NCI-H526 treated with DMSO at 0.1 percent for 48 hours (cell line): ENCODE data around the gene MAPRE2.
"Not testable (repeated sequence)": the region's sequence is repeated elsewhere in the genome, so short reads cannot be mapped to it uniquely, and the experiment has no call there.

ENCODE experiments used
- DNase-seq: peaks from one replicate; lab custom pipeline; 2025; lab: John Stamatoyannopoulos, UW

MAPRE2 gene

DNA sequence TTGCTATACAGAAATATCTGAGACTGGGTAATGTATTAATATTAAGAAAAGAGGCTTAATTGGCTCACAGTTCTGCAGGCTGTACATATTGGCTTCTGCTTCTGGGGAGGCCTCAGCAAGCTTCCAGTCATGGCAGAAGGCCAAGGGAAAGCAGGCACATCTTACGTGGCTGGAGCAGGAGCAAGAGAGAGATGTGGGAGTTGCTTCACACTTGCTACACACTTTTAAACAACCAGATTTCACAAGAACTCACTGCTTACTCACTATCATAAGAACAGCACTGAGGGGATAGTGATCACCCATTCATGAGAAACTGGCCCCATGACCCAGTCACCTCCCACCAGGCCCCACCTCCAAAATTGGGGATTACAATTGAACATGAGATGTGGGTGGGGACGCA lies 50.6 kb downstream of the MAPRE2 start:
- DNase-seq: no peak

DNA sequence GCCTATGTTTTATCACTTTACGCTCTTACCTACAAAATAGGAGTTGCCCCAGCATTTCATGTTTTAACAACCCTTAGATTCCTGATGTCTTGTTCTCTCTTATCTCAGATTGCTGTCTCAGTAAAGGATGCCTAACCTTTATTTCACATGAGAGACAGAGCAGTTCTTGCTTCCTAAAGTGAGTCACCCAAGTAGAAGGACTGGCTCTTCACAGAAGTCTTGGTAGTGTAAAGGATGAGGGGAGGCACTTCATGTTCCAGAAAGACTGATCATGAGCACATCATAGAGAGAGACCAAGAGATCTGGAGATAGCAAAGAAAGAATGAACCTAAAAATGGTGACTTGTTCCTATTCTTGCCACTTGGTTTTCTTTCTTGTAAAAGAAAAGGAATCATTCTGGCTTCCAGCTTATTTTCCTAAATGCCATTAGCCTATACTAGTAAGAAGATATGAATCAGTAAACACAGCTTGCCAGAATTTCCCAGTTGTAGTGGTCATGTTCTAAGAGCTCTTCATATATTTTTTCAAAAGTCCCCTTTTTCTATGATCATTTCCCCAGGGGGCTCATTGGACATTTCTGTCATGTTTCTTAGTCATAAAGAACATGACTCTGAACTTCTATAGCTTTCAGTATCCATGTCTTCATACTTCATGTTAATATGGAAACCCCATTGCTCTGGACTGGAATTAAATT lies 54.9 kb downstream of the MAPRE2 start:
- no peak for DNase-seq

DNA sequence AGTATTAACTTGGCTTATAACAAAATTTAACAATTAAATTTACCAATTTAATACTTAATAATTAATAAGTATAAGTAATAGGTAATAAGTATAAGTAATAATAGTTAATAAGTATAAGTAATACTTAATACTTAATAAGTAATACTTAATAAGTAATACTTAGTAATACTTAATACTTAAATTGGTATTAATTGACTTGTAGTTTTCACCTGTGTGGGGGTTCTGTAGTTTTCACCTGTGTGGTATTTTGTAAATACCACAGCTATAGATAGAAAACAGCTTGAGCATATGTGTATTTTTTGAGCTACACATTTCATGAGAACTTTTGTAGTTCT lies 55.4 kb downstream of the MAPRE2 start:
- DNase-seq: no peak

DNA sequence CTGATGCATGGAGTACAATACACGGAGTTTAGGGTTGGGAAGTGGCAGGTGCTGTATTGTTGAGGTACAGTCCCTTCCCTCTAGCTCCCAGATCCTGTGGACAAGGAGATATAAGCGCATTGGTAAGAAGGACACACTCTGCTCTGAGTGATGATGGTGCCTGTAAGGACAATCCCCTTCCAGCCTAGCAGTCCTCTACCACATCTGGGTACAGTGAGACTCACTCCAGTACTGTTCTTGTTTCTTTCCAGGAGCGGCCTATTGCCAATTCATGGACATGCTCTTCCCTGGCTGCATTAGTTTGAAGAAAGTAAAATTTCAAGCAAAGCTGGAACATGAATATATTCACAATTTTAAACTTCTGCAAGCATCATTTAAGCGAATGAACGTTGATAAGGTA lies 56.0 kb downstream of the MAPRE2 start:
- DNase-seq: no peak

DNA sequence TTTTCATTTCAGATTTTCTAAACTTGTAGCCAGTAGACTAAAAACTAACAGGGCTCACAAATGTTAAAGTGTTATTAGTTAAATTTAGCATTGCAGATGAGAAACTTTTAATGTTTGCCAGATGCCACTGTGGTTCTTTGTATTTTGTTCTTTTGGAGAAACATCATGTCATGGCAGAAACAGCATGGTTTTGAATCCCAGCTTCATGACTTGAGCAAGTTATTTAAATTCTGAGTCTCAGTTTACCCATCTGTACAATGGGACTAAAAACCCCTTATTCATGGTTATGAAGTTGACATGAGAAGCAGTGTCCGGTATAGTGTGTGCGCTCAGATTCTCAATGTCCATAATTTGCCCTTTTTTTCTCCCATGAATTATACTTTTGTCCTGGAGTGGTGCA lies 56.5 kb downstream of the MAPRE2 start:
- no peak for DNase-seq

DNA sequence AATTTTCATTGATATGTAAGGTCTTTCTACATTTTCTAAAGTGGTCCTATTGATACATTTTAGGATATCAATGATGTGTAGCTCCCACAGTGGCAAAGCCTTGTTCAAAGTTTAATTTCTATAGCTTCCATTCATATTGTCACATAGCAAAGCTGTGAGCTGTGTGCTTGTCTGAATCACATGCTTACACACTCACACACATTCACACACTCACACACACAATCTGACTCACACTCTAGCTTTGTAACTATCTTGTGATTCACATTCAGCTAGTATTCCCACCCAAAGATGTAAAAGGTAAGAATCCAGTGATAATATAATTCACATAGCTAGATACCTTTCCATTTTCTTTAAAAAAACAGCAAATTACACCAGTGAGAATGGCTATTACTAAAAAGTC lies 58.7 kb downstream of the MAPRE2 start:
- no peak for DNase-seq

DNA sequence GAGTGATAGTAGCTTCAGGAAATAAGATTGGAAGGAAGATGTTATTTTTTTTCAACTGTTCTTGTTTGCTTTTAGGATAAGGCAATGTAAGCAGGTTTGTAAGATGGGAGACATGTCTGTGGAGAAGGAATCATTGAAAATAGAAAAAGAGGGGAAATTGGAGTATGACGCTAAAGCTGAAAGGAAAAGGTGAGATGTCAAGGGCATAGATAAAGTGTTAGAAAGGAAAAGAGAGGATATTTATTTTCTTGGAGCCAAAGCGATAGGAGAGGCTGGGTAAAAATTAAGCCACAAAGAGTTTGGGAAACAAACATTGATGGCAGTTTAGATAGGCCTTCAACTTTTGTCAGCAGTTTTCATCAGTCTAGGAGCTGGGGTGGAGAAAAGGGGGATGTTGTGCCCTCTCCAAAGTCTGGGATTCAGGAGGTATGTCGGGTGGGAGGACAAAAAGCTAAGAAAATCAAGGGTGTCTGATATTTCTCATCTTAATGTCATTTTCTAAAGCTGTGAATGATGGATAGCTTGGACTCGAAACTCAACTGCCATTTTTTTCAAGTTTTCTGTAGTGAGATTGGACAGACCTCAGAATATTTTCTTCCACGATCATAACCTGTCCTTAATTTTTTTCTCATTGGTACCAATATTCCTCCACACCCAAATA lies 63.3 kb downstream of the MAPRE2 start:
- no peak for DNase-seq

DNA sequence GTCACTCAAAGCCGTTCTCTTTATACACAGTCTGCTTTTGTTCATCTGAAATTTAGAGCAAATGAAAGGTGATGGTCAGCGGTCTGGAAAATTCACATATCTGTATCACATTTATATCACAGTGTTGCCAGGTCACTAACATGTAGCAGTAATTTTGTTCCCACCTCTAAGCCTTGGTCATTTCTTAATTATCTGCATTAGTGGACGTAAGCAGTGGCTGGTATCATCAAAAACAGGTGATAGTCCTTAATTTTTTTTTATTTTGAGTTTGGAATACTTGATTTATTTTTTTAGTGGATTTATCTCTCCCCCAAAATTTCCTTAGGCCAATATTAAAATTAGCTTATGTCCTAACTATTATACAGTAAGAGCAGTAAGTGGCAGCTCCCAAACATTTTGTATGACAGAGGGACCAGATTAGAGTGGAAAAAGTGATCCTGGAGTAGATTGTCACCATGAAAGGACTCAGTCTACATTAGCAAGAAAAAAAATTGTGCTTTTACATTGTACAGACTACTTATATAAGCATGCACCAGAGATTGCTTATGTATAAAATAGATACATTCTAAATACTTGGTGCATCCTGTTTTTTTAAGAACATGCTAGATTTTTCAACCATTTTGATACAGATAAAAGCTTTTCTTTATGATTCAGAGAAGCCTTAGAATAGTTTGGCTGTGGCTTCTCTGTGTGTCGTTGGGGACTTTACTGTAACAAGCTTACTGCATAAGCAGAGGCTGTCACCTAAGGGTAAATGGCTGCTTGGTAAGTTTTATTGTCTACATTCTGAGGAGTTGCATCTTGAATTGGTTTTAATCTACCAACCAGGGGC lies 65.0 kb downstream of the MAPRE2 start:
- DNase-seq: no peak

DNA sequence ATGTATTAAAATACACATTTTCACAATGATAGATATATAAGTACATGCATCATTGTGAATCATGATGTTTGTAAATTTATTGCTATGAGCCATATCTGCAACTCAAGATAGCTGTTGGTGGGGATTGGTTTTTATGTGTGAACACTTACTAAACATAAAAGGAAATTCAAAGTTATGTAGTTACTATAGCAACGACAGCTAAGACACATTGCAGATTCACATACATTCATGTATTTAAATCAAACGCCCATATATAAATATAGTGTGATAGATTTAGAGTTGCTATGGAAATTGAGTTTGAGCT lies 65.6 kb downstream of the MAPRE2 start:
- no peak for DNase-seq

DNA sequence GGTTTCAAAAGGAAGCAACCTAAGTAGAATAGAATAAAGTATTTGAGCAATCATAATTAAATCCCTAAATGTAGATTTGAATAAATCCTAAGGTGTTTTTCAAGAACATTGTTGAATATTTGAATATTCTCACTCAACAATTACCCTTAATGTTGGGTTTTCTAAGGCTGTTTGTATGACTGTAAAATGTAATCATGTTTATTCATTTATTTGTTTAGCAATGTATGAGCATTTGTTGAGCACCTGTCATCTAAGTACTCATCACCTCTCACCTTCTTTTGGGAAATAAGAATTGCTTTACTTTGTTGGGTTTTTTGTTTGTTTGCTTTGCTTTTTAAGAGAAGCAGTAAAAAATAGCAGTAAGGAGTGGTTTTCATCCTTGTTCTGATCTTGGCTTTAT lies 66.0 kb downstream of the MAPRE2 start:
- DNase-seq: no peak

DNA sequence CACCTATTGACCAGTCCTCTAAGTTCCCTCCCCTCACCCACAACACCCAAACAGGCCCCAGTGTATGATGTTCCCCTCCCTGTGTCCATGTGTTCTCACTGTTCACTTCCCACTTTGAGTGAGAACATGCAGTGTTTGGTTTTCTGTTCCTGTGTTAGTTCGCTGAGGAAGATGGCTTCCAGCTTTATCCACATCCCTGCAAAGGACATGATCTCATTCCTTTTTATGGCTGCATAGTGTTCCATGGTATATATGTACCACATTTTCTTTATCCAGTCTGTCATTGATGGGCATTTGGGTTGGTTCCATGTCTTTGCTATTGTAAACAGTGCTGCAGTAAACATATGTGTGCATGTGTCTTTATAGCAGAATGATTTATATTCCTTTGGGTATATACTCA lies 66.9 kb downstream of the MAPRE2 start:
- DNase-seq: not testable (repeated sequence)

DNA sequence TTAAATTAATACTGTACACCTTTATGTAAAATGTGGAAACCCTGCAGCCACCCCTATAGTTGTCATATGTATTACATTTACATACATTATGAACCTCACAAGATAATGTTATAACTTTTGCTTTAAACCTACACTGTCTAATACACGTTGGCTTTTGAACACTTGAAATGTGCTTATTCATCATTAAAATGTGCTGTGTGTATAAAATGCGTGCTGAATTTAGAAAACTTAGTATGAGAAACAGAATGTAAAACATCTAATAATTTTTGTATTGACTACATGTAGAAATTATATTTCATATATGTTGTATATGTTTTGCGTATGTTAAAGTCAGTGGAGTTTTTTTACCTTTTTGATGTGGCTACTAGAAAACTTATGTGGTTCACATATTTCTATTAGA lies 68.8 kb downstream of the MAPRE2 start:
- no peak for DNase-seq

DNA sequence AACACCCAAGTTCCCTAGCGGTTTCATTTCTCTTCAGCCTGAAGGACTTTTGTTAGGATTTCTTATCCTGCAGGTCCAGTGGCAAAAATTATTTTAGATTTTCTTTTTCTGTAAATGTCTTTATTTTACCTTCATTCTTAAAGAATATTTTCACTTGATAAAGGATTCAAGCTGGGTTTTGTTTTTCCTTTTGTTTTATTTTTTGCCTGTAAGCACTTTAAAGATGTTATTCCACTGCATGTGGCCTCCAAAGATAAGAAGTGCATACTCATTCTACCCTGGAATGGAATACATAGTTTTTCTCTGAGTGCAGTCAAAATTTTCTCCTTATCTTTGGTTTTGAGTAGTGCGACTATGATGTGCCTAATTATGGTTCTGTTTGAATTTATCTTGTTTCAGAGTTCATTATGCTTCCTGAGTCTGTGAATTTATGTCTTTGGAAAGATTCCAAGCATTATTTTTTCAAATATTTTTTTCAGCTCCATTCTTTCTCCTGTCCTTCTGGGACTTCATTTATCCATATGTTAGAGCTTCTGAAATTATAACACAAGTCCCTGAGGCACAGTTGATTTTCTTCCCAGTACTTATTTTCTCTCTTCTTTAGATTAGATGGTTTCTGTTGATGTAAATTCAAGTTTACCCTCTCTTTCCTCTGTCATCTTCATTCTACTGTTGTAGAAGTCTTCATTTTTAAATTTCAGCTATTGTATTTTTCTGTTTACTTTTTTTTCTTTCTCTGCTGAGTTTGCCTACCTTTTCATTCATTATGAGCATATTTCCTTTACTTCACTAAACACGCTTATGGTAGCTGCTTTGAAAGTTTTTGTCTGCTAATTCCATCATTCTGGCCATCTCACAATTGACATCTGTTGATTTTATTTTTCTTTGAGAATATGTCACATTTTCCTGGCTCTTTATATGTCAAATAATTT lies 69.6 kb downstream of the MAPRE2 start:
- no peak for DNase-seq

DNA sequence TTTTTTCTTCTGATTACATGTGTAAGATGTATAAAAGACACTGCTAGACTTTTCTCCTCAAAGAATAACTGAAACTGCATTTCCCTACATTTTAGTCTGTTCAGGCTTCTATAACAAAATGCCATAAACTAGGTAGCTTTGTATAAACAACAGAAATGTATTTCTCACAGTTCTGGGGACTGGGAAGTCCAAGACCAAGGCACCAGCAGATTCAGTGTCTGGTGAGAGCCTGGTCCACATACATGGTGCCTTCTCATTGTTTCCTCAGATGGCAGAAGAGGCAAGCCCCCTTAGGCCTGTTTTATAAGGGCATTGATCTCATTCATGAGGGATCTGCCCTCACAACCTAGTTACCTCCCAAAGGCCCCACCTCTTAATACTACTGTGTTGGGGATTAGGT lies 71.5 kb downstream of the MAPRE2 start:
- no peak for DNase-seq

DNA sequence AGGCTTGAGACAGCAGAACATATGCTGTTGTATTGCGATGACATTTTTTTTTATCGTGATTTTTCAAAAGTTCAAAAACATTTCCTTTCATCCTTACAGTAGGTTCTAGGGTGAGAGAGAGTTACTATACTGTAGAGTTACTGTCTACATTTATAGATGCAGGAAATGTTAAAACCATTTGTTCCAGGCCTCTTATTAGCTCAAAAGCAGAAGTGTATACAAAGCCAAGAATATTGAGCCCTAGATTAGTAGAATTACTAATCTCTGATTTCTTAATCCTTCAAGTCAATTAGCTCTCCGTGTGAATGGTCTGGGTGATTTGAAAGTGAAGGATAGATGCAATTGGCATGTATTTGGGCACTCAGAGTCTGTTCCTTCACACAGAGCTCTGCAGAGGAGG lies 73.1 kb downstream of the MAPRE2 start:
- no peak for DNase-seq

DNA sequence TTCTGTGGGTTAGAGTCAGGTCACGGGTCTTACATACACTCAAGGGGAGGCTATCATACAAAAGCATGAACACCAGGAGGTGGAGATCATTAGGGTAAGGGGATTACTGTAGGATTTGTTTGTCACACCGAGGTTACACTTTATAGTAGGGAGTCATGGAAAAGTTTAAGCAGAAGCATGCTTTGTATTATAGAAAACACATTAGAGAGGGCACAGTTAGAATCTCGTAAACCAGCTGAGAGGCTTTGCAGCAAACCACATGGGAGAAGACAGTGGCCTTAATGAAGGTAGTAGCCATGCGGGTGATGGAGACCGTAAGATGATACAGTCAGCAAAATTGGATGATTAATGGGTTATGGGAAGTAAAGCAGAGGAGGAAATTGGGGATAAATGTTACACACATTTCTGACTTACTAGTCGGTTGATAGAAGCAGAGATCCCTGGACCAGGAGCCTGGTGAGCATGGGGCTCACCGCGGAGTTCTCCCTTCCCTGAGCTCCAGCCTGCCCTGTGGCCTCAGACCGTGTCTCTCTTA lies 75.6 kb downstream of the MAPRE2 start:
- DNase-seq: no peak

DNA sequence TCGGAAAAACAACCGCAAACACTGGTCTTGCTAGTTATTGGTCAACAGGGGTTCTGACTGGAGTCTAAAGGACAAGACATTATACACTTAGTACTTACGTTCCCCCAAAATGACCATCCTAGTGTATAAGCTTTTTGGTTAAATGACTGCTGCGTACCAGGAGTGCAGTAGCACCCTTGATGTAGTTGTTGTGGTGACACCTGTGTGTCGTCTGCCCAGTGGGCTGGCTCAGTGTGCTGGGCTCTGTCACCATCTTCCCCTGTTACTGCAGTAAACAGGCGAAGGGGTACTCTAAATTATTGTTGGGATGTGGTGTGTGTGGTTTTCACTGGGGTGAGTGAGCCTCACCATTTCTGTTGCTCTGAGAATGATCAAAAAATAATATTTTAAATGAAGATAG lies 76.2 kb downstream of the MAPRE2 start:
- no peak for DNase-seq

DNA sequence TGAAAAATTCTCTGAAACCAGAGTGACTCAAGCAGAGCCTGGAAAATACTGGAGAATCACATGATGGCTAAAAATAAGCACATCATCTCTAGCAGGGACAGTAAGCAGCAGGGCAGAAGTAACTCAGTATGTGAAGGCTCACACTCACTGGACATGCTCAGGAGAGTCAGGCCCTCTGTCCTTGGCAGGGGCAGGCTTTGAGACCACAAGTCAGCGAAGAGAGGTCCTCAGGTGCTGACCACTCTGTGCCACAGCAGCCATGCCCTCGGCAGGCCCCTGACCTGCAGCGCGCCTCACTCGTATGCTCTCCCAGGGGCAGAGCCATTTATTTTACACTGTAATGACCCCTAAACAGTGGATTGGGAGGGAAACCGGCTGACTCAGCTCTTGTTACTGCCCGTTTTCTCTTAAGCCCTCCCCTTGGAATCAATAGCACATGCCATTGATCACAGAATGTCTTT lies 76.8 kb downstream of the MAPRE2 start:
- no peak for DNase-seq

DNA sequence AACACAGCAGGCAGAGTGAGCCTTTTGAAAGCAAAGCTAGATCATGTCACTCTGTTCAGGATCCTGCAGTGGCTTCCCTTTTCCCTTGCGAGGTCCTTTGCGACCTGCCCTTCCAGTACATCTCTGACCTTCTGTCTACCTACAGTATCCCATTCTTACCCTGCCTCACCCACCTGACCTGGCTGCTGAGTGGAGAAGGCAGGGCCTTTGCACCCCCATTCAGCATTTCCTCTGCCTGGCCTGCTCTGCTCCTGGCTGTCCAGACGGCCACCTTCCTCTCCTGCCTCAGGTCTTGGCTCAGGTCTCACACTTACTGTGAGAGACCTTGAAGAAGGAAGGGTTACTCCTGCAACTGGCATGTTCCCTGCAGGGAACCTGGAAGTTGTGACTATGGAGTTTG lies 77.4 kb downstream of the MAPRE2 start:
- DNase-seq: no peak

DNA sequence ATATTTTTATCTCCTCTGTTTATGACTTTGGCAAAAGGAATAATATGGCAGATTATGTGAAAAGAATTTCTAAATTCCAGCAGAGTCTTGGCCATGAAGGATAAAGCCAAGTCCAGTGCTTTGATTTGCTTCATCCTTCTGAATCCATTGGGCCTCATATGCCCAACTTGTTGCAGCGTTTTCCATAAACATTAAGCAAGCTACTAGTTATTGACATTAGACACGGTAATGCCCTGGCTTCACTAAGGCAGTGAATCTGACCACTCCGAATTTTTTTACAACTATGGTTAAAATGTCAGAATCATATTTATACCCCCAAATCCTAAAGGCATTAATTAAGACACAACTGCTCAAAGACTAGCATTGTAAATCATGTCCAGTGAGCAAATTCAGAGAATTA lies 79.8 kb downstream of the MAPRE2 start:
- DNase-seq: no peak

DNA sequence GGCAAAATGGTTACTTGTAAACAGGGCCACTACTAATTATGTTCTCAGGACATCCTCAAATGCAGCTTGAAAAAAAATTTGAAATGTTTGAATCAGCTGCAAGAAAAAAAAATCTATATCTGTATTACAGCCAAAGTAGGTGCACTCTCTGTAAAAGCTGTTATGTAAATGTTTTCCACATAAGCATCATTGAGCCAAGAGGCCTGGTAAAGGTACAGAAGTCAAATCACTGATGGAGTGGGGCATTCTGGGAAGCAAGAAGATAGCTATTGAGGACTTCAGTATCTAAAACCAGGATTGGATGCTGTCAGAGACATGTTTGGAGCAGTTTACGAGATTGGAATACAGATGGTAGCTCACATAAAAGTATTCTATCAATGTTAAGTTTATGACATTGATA lies 80.3 kb downstream of the MAPRE2 start:
- no peak for DNase-seq

DNA sequence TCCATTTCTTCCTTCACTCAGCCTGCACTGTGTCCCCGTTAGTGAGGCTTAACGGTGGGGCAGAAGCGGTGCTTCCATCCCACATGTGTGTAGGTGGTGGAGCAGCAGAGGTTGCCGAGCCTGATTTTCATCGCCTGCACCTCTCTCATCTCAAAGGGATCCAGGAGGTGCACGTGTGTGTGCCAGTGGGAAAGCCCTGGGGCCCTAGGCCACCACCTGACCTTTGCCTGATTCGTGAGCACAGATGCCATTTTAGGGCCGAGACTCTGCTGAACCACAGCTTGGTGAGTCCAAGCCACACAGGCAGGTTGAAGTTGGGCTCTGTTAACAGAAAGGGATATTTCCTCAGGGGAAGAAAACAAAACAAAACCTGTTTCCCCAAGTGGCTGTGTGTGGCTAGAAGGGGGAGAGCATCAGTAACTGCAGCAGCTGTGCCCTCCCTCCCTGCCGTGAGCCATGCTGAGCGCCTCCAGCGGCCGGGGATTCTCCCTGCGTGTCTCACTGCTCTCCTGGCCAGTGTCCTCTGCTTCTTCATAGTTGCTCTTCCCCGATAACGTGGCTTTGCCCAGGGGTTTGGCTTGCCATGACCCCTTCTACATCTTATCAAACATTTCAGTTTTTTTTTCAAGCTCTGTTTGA lies 81.5 kb downstream of the MAPRE2 start:
- peak; percentile 14 for DNase-seq
